Muscle of back (tissue), 11 donors: ENCODE results near the gene GNMT. TPM values are rescaled to one million over a fixed set of nuclear protein-coding genes. Genes with fewer than 3 reads are reported as not detected.
A peak's percentile ranks its signal among the peaks of the same experiment; 100 is the strongest.
"Not testable (repeated sequence)": the region's sequence is repeated elsewhere in the genome, so short reads cannot be mapped to it uniquely, and the experiment has no call there.

Experiments used
- DNase-seq, 3 donors: peaks; one replicate each; pipeline versions ENCODE4 v3.0.0 to v3.0.0-alpha.2; 2013
- polyA plus RNA-seq, 10 donors: library from polyadenylated mRNA; unstranded; fragments of 120-200 nt; gene quantifications; one replicate each; pipeline ENCODE4 v1.2.1, GENCODE V29; 2013; ENCODE audit not compliant: insufficient read length in 10 of 10

GNMT gene
- polyA plus RNA-seq, 10 donors = 0.16 to 0.92 (median 0.44) TPM

GRCh38 chr6:42940493-42941045 is 20.0 kb upstream of the GNMT start:
- no peak for DNase-seq

GRCh38 chr6:42941356-42941755 is 19.2 kb upstream of the GNMT start:
- DNase-seq = not testable (repeated sequence)

- no peak for DNase-seq
These were observed 18.1 kb upstream of the GNMT start for GRCh38 chr6:42942444-42942843.

GRCh38 chr6:42947950-42948349 is 12.6 kb upstream of the GNMT start:
- DNase-seq = peak in 1 of 3 donors; percentile 51

GRCh38 chr6:42952389-42952788 is 8.2 kb upstream of the GNMT start:
- DNase-seq = no peak

- not testable (repeated sequence) for DNase-seq
These were observed 6.1 kb upstream of the GNMT start for GRCh38 chr6:42954405-42954804.

- DNase-seq = no peak
These were observed 2.4 kb upstream of the GNMT start for GRCh38 chr6:42958125-42958524.

GRCh38 chr6:42959917-42960242 is 674 bp upstream of the GNMT start:
- DNase-seq = no peak

GRCh38 chr6:42961020-42961470 is 491 bp downstream of the GNMT start:
- DNase-seq = no peak

- no peak for DNase-seq
These were observed 1.5 kb downstream of the GNMT start for GRCh38 chr6:42962096-42962495.

GRCh38 chr6:42962502-42963178 is 2.1 kb downstream of the GNMT start:
- no peak for DNase-seq

- DNase-seq = no peak
These were observed 2.8 kb downstream of the GNMT start for GRCh38 chr6:42963179-42963854.

- DNase-seq = peak in 1 of 3 donors; percentile 34
These were observed 3.5 kb downstream of the GNMT start for GRCh38 chr6:42963855-42964605.

GRCh38 chr6:42966571-42966970 is 6.0 kb downstream of the GNMT start:
- no peak for DNase-seq

- DNase-seq = no peak
These were observed 6.7 kb downstream of the GNMT start for GRCh38 chr6:42967228-42967627.

- DNase-seq = no peak
These were observed 7.7 kb downstream of the GNMT start for GRCh38 chr6:42968126-42968701.

- DNase-seq = no peak
These were observed 8.2 kb downstream of the GNMT start for GRCh38 chr6:42968783-42969182.

- no peak for DNase-seq
These were observed 8.9 kb downstream of the GNMT start for GRCh38 chr6:42969431-42969830.

- no peak for DNase-seq
These were observed 9.4 kb downstream of the GNMT start for GRCh38 chr6:42969934-42970333.

GRCh38 chr6:42970871-42971612 is 10.5 kb downstream of the GNMT start:
- DNase-seq = no peak

GRCh38 chr6:42971746-42972327 is 11.3 kb downstream of the GNMT start:
- no peak for DNase-seq
